GM18951 (cell line): ENCODE data around the gene UBAP2L.

Experiments used
- POLR2A ChIP-seq: IDR thresholded peaks from 4 replicates; pipeline ENCODE4 v1.6.1; 2011; ENCODE audit warnings: mild to moderate bottlenecking; ENCODE audit not compliant: insufficient read length, insufficient read depth; ENCODE audit errors: extremely low read depth
- in situ Hi-C: fragments of 300-500 bp; cut with MboI; formaldehyde crosslinking; loops from one replicate; pipeline ENCODE4 v1.12.0; 2022; ENCODE audit warnings: low sequenced_read_pairs, mixed read lengths, inconsistent platforms; ENCODE audit not compliant: unreplicated experiment

The UBAP2L gene, protein sequence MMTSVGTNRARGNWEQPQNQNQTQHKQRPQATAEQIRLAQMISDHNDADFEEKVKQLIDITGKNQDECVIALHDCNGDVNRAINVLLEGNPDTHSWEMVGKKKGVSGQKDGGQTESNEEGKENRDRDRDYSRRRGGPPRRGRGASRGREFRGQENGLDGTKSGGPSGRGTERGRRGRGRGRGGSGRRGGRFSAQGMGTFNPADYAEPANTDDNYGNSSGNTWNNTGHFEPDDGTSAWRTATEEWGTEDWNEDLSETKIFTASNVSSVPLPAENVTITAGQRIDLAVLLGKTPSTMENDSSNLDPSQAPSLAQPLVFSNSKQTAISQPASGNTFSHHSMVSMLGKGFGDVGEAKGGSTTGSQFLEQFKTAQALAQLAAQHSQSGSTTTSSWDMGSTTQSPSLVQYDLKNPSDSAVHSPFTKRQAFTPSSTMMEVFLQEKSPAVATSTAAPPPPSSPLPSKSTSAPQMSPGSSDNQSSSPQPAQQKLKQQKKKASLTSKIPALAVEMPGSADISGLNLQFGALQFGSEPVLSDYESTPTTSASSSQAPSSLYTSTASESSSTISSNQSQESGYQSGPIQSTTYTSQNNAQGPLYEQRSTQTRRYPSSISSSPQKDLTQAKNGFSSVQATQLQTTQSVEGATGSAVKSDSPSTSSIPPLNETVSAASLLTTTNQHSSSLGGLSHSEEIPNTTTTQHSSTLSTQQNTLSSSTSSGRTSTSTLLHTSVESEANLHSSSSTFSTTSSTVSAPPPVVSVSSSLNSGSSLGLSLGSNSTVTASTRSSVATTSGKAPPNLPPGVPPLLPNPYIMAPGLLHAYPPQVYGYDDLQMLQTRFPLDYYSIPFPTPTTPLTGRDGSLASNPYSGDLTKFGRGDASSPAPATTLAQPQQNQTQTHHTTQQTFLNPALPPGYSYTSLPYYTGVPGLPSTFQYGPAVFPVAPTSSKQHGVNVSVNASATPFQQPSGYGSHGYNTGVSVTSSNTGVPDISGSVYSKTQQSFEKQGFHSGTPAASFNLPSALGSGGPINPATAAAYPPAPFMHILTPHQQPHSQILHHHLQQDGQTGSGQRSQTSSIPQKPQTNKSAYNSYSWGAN

DNA sequence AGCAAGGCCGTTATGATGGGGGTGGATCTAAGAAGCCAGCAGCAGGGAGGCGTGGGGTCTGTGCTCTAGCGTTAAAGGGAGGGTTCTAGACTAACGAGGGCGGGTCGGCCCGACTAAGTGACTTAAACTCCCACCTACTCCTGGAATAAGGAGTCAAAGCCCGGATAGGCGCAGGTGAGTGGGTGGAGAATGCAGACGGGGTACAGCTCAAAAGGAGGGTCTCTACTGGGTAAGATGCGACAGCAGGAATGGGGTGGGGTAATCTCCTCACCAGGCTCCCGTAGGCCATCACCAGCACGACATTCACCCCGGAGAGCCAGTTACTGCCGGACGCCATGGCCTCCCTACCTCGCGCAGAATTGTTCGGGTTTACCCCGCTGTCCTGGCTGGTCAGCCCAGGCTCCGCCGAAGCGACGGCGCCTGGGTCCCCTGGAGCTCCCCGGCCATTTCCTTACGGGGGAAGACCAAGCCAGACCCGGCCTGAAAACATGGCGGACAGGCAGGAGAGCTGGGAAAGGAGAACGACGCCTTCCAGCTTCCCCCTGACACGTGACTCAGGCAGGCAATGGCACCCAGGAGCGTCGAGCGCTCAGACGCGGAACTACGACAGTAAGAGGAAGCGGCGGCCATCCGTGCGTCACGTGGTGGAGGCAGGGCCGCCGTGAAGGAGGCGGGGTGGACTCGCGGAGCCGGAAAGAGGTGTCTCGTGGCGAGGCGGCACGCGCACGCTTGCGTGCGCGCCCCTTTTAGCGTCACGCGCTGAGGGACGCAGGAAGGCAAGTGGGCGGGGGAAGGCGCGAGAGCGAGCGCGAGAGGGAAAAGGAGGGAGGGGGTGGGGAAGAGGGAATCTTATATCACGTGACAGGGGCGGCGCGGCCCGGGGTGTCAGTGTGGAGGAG is at the start of gene UBAP2L:
Gene UBAP2L, plus strand, starts transcription at position 885 of the 899 bp plus-strand sequence. CDS start 4,169 bp downstream, outside the sequence.
- in situ Hi-C loops: no loop called here

DNA sequence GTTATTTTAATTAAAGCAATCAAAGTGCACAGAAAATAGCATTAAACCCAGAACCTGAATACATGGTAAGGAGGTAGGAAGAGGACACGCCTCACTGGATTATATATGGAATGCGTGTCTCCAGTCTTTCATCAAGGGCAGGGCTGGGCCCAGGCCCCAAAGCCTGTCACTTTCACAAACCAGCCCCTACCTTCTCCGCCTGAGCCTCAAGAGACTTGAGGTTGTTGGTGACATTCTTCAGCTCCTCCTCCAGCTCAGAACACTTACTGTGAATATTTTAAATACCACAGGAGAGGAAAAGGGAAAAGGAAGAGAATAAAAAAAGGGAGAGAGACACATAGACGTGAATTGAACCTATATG is 49.6 kb upstream of the UBAP2L start:
- TF ChIP-seq POLR2A: no peak
- in situ Hi-C loops: no loop called here

More for the DNA sequence above, at the start of gene UBAP2L:
- TF ChIP-seq POLR2A: peak; percentile 80

DNA sequence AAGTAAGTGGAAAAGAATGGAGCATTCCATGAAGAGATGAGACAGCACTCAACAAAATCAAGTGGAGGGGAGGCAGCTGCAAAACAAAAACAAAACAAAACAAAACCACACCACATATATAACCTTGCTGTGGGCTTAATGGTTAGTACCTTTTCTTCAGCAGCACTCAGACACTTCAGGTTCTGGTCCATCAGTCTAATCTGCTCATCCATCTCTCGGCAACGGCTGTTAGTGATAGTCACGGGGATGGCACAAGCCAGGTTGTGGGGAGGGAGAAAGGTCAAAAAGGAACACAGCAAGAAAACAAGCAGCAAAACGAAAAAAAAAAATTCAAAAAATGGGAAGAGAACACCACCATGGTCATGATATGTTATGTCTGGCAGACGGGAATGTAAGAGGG is 48.9 kb upstream of the UBAP2L start:
- no peak for TF ChIP-seq POLR2A
- in situ Hi-C loops: no loop called here

DNA sequence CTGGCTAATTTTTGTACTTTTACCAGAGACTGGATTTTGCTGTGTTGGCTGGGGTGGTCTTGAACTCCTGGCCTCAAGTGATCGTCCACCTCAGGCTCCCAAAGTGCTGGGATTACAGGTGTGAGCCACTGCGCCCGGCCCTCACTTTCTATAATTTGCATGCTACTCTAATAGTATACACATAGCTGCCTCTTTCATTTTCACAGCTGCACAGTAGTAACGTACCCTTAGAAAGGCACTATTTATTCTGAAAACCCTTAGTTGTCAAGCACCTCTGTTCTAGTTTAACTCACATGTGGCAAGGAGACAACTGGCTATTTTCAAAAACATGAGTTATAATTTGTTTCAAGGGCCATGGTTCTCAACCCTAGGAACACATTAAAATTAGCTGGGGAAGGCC is 46.1 kb upstream of the UBAP2L start:
- in situ Hi-C loops: no loop called here
- no peak for TF ChIP-seq POLR2A

DNA sequence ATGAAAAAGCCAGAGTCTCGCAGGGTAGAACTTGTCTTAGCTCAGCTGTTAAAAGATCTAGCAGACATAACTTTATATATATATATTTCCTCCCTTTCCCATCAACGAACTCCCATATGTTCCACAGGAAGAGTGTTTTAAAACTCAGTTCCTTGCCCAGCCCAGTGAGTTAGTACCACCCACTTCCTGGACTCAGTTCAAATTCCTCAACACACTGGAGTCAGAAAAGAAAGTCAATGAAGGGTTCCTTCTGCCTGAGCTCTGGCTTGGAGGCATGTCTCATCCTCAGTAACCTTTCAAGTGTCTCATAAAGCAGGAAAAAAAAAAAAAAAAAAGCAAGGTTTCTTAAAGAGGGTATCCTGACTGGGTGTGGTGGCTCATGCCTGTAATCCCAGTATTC is 44.4 kb upstream of the UBAP2L start:
- no peak for TF ChIP-seq POLR2A
- in situ Hi-C loops: no loop called here

DNA sequence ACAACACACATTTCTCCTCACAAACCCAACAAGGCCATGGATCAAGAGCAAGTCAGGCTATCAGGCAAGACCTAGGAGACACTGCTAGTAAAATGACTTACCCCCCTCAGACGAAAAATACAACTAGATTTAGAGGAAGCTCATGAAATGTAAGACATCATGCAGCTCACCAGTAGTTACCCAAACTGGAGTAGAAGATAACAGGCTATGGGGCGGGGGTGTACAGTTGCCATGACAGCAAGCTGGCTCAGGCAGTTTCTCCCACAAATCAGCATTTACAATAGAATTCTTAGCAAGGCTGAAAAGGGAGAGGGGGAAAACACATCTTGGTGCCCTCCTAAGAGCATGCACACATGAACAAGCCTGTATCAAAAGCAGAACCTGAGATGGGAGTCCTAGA is 42.7 kb upstream of the UBAP2L start:
- in situ Hi-C loops: no loop called here

DNA sequence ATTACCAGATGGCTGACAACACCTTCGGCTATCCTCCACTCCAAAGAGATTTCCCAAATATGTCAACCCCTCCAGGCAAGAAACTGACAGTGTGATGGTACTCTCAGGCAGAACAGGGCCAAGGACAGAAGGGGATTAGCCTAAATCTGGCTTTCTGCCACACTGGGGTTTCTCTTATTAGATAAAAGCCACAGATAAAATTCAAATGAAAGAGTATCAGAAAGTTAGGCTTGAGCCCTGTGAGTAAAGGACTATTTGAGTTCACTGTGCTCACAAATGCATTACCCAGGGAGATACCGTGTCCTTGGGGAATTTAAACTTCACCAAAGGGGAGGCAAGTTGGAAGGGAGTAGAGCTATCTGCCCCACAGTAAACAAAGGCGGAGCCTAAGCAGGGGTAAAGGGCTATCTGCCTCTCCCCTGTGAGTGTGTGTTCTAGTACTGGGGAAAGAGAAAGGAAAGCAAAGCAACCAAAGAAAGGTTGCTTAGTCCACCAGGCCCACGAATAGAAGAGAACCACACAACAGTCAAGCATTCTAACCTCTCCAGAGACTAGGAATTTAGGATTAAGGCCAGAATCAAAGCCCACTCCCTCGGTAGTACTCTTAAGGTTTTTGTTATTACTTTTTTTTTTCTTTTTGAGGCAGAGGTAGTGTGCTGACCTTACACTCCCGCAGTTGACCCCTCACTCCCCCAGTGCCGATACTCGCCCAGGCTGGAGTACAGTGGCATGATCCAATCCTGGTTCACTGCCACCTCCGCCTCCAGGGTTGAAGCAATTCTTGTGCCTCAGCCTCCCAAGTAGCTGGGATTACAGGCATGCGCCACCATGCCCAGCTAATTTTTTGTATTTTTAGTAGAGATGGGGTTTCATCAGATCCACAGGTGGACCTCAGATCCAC is 41.6 kb upstream of the UBAP2L start:
- in situ Hi-C loops: no loop called here

More for the DNA sequence above, 42.7 kb upstream of the UBAP2L start:
- TF ChIP-seq POLR2A: no peak

DNA sequence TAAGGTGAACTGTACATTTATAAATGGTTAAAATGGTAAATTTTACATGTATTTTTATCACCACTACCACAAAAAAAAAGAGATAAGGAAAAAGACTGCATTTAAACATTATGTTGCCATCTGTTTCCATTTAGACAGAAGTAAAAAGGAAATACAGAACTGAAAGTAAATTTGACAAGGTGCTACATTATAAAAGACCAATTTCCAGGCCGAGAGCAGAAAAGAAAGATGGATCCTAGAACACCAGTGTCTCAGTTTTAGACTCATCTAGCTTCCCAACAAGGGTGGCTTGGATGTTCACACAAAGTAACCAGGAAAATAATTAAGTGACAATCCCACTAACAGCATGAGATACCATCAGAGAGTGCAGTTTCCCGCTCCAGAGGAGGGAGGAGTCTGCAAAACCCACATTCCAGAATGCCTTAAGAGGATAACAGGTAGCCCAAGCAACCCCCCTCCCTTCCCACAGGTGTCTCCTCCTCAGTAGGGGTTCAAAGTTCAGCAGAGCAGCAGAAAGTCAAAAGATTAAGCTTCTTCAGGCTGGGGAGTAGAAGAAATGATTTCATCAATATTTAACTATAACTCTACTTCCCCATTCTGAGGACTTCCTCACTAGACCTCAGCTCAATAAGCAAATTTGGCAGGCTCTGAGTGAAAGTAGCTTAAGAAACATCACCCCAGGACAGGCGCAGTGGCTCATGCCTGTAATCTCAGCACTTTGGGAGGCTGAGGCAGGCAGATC is 40.6 kb upstream of the UBAP2L start:
- TF ChIP-seq POLR2A: no peak
- in situ Hi-C loops: loop anchor here (10.0 kb wide), 1 partner anchor 95 kb away; the partner anchor contains the start of gene HAX1

More for the DNA sequence above, 41.6 kb upstream of the UBAP2L start:
- no peak for TF ChIP-seq POLR2A

DNA sequence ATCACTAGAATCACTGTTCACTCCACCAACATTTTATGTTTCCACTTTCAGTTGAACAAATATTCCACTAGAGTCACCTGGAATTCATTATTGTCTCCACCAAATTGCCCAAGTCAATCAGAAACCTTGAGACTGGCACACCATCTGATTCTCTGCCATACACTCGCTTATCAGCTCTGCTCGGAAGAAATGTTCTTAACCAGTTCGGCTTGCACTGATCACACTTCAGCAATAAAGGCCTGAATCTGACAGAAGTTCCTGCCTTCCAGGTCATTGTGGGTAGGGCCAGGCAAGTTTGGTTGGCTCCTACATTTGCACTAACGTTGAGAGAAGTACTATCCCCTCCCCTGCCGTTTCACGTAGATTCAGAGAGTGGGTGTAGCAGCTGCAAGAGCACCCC is 38.8 kb upstream of the UBAP2L start:
- TF ChIP-seq POLR2A: no peak
- in situ Hi-C loops: loop anchor here (10.0 kb wide), 1 partner anchor 93 kb away; the partner anchor contains the start of gene HAX1

DNA sequence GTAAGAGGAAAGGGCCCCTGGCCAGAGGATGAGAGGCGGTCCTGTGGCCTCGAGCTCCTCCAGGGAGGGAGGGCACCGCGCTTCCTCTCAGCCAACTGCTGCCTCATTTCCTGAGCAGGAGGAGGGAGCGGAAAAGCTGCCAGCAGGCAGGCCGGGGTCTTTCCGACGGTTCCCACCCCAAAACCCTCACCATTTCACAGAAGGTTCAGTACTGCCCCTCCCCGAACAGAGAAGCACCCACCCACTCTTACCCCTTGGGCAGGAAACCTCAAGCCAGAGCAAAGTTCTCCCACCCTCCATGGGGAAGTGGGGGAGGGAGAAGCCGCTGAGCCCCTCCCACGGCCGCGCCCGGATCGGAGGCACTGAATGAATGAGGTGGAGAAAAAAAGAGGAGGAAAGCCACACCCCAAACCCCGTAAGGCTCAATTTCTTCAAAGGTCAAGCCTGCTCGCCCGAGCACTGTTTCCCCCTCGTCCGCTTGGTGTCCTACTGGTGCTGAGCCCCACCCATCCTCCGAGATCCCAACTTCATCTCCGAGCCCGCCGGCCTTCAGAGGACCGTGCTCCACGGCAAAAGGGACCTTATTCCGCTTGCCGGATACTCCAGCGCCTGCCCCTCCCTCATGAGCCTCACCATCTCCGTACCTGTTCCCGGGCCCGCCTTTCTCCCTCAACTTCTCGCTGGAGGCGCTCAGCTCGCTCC is 38.3 kb upstream of the UBAP2L start:
- in situ Hi-C loops: loop anchor here (10.0 kb wide), 1 partner anchor 92 kb away; the partner anchor contains the start of gene HAX1
- peak; percentile 51 for TF ChIP-seq POLR2A
